Body of pancreas (tissue), 4 donors: ENCODE data around the gene PRICKLE4.

Experiments
- CTCF ChIP-seq, 7 experiments: fragments of 450-650 bp in 4 of 7; fragments of 200-600 bp in 3 of 7; sonication (generic) in 3 of 7; IDR thresholded peaks; one replicate each; pipeline ENCODE4 v1.5.1; 2016 to 2019; ENCODE audit warnings: antibody characterized with exemption in 7 of 7
- POLR2A ChIP-seq, 3 donors: fragments of 450-650 bp; IDR thresholded peaks; one replicate each; pipeline ENCODE4 v1.6.1; 2016; ENCODE audit warnings: antibody characterized with exemption in 3 of 3, mild to moderate bottlenecking in 2 of 3

- TF ChIP-seq CTCF (IDR thresholded peaks at IDR 0.05) (peak; percentile 81 to 99 (median 96)), POLR2A (IDR thresholded peaks at IDR 0.05) (peak in 1 of 3 donors; percentile 17)
Observed at GRCh38 chr6:41735427-41736185, 45.0 kb upstream of the PRICKLE4 start, which contains the start of gene TFEB.
